ENCODE measurements around the gene TSPAN9. TPM values are rescaled to one million over a fixed set of nuclear protein-coding genes. Genes with fewer than 3 reads are reported as not detected.

The TSPAN9 gene
- total RNA-seq, 4 donors from 2014 or later = 13.7 to 35.4 (median 26.7) TPM

DNA sequence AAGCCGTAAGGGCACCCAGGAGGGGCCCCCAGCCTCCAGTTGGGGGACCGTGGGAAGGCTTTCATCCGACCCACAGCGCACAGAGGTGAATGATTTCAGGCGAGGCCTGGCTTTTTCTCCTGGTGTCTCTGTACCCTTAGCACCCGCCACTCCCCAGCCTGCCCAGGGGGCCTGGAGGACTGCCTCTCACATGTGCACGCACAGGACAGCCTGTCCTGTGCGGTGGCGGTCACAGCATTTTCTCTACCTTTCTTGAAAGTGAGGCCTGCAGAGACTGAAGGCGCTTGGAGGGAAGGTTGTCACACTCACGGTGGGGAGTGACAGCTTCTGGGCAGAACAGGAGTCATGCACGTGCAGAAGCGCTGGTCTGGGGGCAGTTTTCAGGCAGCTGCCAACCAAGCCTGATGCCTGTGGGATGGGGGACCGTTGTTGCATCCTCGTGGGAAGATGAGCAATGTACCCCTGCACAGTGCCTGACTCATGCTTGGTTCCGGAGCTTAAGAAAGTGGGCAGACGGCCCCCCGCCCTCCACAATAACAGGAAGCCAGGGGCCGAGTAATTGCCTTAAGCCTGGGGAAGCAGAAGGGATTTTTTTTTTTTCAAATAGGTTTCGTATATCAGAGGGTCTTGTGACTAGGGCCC is 148.1 kb downstream of the TSPAN9 start:
- no peak overlapping the region for H3K4me3 ChIP-seq
- intact Hi-C loops (cut with DNase I) = no loop called here
- TF ChIP-seq EP300 (IDR thresholded peaks at IDR 0.05) (no peak), POLR2AphosphoS5 (IDR thresholded peaks at IDR 0.05) (no peak), POLR2A (IDR thresholded peaks at IDR 0.05; ENCODE audit: low read depth) (no peak)
- TF ChIP-seq, protein P1, sequence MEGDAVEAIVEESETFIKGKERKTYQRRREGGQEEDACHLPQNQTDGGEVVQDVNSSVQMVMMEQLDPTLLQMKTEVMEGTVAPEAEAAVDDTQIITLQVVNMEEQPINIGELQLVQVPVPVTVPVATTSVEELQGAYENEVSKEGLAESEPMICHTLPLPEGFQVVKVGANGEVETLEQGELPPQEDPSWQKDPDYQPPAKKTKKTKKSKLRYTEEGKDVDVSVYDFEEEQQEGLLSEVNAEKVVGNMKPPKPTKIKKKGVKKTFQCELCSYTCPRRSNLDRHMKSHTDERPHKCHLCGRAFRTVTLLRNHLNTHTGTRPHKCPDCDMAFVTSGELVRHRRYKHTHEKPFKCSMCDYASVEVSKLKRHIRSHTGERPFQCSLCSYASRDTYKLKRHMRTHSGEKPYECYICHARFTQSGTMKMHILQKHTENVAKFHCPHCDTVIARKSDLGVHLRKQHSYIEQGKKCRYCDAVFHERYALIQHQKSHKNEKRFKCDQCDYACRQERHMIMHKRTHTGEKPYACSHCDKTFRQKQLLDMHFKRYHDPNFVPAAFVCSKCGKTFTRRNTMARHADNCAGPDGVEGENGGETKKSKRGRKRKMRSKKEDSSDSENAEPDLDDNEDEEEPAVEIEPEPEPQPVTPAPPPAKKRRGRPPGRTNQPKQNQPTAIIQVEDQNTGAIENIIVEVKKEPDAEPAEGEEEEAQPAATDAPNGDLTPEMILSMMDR (IDR thresholded peaks at IDR 0.05) = no peak
- peaks cover 0 to 7% (median 4%) of the 10 kb centered on the region in 4 donors for H3K9me3 ChIP-seq
- WGBS = 75% methylated on average over 18 of the region's 20 CpGs
- no peak for DNase-seq (ENCODE audit: extremely low spot score)
- H3K36me3 ChIP-seq = peaks cover 0 to 3% (median 0%) of the 10 kb centered on the region in 4 donors
- H3K4me1 ChIP-seq = peaks cover 7 to 44% (median 10%) of the 10 kb centered on the region in 4 donors
- H3K27me3 ChIP-seq = no peaks in the 10 kb centered on the region
- no peak overlapping the region for H3K27ac ChIP-seq (replicated peaks in 1 of 4)

DNA sequence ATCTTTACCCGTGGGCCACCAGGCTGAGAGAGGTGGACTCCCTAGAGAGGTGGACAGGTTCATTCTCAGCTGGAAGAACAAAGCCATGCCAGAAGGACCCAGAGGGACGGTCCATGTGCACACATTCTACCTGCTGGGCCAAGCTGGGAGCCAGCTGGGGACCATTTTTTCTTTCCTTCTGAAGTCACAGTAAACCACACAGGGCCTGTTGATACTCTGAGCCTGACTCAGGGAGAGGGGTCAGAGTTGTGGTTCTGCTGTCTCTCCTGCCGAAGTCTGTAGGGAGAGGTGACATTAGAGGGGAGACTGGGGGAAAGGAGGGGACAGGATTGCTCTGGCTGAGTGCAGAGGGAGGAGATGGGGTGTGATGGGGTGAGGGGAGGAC is 148.6 kb downstream of the TSPAN9 start:
- H3K4me3 ChIP-seq = no peak overlapping the region
- H3K27me3 ChIP-seq = no peaks in the 10 kb centered on the region
- DNase-seq (ENCODE audit: extremely low spot score) = no peak
- no peak overlapping the region for H3K27ac ChIP-seq (replicated peaks in 1 of 4)
- intact Hi-C loops (cut with DNase I) = no loop called here
- WGBS = 68% methylated on average over 3 of the region's 3 CpGs
- TF ChIP-seq POLR2A (IDR thresholded peaks at IDR 0.05; ENCODE audit: low read depth) (no peak), EP300 (IDR thresholded peaks at IDR 0.05) (no peak), POLR2AphosphoS5 (IDR thresholded peaks at IDR 0.05) (no peak)
- TF ChIP-seq, protein P1 (IDR thresholded peaks at IDR 0.05) = no peak
- H3K36me3 ChIP-seq = peaks cover 0 to 3% (median 0%) of the 10 kb centered on the region in 4 donors
- H3K4me1 ChIP-seq = peaks cover 2 to 39% (median 5%) of the 10 kb centered on the region in 4 donors
- peaks cover 0 to 7% (median 4%) of the 10 kb centered on the region in 4 donors for H3K9me3 ChIP-seq

DNA sequence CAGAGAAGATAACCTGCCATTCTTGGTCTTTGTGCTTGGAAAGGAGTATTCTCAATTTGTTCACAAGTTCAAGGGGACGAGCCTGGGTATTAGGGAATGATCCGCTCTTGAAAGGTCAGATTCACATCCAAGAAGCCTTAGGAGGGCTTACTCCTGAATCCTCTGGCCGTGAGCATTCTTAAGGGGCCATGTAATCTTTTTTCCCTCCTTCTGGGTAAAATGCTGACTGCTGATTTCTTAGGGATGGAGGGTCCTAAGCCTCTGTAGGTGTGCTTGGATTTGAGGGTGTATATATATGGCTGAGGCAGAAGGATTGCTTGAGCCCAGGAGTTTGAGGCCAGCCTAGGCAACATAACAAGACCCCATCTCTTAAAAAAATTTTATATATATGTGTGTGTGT is 149.1 kb downstream of the TSPAN9 start:
- H3K4me3 ChIP-seq = no peak overlapping the region
- no peaks in the 10 kb centered on the region for H3K27me3 ChIP-seq
- no peak overlapping the region for H3K27ac ChIP-seq (replicated peaks in 1 of 4)
- peaks cover 0 to 7% (median 4%) of the 10 kb centered on the region in 4 donors for H3K9me3 ChIP-seq
- H3K36me3 ChIP-seq = peaks cover 0 to 3% (median 0%) of the 10 kb centered on the region in 4 donors
- no peak for TF ChIP-seq POLR2A (IDR thresholded peaks at IDR 0.05; ENCODE audit: low read depth)
- no peak for DNase-seq (ENCODE audit: extremely low spot score)
- WGBS = 92% methylated on average over 3 of the region's 3 CpGs
- H3K4me1 ChIP-seq = peaks cover 0 to 34% (median 3%) of the 10 kb centered on the region in 4 donors
- intact Hi-C loops (cut with DNase I) = no loop called here

DNA sequence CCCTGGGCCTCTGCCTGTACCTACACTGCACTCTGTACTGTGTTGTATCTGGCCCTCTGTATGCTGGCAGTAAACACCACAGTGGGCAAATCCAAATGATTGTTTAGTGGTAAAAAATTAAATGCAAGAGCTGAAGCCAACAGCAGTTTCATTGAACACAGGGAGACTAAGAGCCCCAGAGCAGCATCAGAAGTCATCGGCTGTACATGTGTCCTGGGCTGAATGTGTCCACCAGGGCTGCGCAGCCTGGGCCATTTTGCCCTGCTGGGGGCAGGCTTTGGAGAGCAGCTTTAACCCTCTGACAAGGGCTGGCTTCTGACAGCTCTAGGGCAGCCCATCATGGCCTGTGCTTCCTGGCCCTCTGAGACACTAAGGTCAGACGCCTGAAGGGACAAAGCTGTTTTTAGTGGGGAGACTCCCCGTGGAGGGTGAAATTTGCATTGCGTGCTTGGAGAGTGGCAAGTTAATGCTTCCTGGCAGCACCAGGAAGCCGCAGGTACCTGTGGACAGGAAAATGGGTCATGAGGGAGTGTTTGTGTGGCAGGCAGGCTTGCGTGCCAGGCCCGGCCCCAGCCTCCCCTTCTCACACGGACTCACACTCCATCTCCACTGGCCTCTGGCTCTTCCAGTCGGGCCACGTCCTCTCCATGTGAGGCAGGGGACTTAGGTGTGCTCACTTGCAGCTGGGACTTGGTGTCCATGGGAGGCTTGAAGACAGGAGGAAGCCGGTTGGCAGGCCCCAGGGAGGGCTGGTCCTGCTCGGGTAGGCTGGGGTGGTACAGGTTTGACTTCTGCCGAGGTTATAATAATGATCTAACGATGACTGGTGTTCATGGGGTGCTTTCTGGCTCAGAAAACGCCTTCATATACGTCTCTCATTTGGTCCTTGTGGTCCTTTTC is 150.1 kb downstream of the TSPAN9 start:
- 96% methylated on average over 7 of the region's 17 CpGs for WGBS
- intact Hi-C loops (cut with DNase I) = no loop called here
- Histone ChIP-seq H3K4me3 (no peak overlapping the region), H3K9me3 (peaks cover 0 to 7% (median 4%) of the 10 kb centered on the region in 4 donors), H3K36me3 (peaks cover 0 to 3% (median 0%) of the 10 kb centered on the region in 4 donors), H3K27ac (replicated peaks in 1 of 4) (no peak overlapping the region), H3K27me3 (no peaks in the 10 kb centered on the region), H3K4me1 (peaks cover 0 to 39% (median 9%) of the 10 kb centered on the region in 4 donors)
- no peak for TF ChIP-seq POLR2A (IDR thresholded peaks at IDR 0.05; ENCODE audit: low read depth)
- no peak for TF ChIP-seq POLR2AphosphoS5 (IDR thresholded peaks at IDR 0.05)
- TF ChIP-seq, protein P1 (IDR thresholded peaks at IDR 0.05) = no peak
- no peak for TF ChIP-seq EP300 (IDR thresholded peaks at IDR 0.05)
- no peak for DNase-seq (ENCODE audit: extremely low spot score)

DNA sequence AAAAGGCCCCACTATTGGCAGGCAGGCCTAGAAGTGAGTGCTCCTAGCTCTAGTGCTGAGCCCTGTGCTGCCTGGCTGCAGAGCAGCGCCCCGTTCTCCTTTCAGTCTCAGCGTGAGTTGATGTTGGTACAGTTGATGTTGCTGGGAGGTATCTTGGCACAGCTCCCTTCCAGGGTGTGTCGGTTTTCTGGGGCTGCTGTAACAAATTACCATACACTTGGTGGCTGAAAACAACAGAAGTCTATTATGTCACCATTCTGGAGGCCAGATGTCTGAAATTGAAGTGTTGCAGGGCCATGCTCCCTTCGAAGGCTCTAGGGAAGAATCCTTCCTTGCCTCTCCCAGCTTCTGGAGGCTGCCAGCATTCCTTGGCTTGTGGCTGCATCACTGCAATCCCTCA is 151.4 kb downstream of the TSPAN9 start:
- TF ChIP-seq POLR2A (IDR thresholded peaks at IDR 0.05; ENCODE audit: low read depth) = no peak
- TF ChIP-seq, protein P1 (IDR thresholded peaks at IDR 0.05) = no peak
- TF ChIP-seq POLR2AphosphoS5 (IDR thresholded peaks at IDR 0.05) = no peak
- no peak for TF ChIP-seq EP300 (IDR thresholded peaks at IDR 0.05)
- H3K4me1 ChIP-seq = peaks cover 0 to 39% (median 11%) of the 10 kb centered on the region in 4 donors
- 90% methylated on average over 5 of the region's 5 CpGs for WGBS

More for the DNA sequence above, 151.4 kb downstream of the TSPAN9 start:
- H3K27me3 ChIP-seq = no peaks in the 10 kb centered on the region
- DNase-seq (ENCODE audit: extremely low spot score) = no peak
- no peak overlapping the region for H3K27ac ChIP-seq (replicated peaks in 1 of 4)
- intact Hi-C loops (cut with DNase I) = no loop called here
- peaks cover 0 to 3% (median 0%) of the 10 kb centered on the region in 4 donors for H3K36me3 ChIP-seq
- H3K9me3 ChIP-seq = peaks cover 0 to 7% (median 4%) of the 10 kb centered on the region in 4 donors
- H3K4me3 ChIP-seq = no peak overlapping the region
